ENCODE measurements around the gene USP26.
"Not testable (repeated sequence)": the region's sequence is repeated elsewhere in the genome, so short reads cannot be mapped to it uniquely, and the experiment has no call there.

The USP26 gene

DNA sequence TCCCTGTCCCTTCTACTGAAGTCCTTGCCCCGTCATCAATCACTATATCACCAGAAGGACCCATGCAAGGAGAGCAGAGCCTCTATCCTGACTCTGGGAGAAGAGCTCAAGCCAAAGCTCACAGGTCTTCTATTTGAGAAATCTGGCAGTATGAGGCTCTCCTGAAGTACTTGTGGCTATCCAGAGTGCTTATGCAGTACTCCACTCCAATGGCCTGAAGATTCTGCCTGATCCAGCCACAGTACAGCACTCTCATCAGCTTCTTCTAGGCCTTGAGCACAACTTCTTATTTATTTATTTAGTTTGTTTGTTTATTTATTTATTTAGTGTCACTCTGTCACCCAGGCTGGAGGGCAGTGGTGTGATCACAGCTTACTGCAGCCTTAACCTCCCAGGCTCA lies 13.0 kb downstream of the USP26 start:
- H3K4me3 ChIP-seq (ENCODE audit: low read depth, low read length) = no peak overlapping the region
- TF ChIP-seq, protein P1, sequence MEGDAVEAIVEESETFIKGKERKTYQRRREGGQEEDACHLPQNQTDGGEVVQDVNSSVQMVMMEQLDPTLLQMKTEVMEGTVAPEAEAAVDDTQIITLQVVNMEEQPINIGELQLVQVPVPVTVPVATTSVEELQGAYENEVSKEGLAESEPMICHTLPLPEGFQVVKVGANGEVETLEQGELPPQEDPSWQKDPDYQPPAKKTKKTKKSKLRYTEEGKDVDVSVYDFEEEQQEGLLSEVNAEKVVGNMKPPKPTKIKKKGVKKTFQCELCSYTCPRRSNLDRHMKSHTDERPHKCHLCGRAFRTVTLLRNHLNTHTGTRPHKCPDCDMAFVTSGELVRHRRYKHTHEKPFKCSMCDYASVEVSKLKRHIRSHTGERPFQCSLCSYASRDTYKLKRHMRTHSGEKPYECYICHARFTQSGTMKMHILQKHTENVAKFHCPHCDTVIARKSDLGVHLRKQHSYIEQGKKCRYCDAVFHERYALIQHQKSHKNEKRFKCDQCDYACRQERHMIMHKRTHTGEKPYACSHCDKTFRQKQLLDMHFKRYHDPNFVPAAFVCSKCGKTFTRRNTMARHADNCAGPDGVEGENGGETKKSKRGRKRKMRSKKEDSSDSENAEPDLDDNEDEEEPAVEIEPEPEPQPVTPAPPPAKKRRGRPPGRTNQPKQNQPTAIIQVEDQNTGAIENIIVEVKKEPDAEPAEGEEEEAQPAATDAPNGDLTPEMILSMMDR (IDR thresholded peaks at IDR 0.05; ENCODE audit: borderline replicate concordance, insufficient read depth, low read depth, low read length) = no peak

DNA sequence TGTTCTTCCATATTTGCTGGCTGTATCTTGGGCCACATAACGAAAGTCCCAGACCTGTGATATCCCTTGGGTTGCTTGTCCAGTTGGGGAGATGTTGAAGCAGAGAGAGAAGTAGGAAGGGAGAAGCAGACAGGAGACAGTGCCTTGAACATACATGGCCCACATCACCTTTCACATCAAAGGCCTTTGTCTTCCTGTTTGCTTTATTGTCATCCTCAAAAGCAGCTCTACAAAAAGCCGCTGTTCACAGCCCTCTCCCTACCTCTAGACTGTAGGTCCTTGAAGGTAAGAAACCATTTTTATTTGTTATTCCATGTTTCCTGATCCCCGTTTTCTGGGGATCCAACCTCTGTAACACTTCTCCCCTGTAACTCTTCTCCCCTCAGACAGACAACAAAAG lies 14.9 kb downstream of the USP26 start:
- no peak overlapping the region for H3K4me3 ChIP-seq (ENCODE audit: low read depth, low read length)
- TF ChIP-seq, protein P1 (IDR thresholded peaks at IDR 0.05; ENCODE audit: borderline replicate concordance, insufficient read depth, low read depth, low read length) = no peak

DNA sequence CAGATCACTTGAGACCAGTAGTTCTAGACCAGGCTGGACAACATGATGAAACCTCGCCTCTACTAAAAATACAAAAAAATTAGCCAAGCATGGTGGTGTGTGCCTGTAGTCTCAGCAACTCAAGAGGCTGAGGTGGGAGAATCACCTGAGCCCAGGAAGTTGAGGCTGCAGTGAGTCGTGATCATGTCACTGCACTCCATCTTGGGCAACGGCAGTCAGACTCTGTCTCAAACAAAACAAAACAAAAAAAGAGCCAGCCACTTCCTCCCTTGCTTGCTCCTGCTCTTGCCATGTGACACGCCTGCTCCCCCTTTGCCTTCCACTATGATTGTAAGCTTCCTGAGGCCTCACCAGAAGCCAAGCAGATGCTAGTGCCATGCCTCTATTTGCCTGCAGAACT lies 19.1 kb downstream of the USP26 start:
- H3K4me3 ChIP-seq (ENCODE audit: low read depth, low read length) = not testable (repeated sequence)

DNA sequence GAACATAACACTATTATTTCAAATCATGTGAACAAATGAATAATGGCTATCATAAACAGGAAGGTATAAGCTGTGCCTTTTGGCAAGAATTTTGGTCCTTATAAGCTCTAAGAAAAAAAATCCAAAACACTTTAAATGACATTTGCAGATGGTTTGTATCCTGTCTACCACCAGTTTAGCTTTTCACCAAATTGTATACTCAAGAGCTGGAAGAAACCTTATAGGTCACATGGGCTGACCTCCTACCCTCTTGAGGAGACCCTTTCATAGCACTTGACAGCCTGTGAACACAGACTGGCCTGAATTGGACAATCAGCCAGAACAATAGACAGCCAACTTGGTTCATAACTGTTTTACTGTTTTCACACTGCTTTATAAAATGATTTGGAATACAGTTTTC lies 24.3 kb downstream of the USP26 start:
- no peak overlapping the region for H3K4me3 ChIP-seq (ENCODE audit: low read depth, low read length)
- TF ChIP-seq, protein P1 (IDR thresholded peaks at IDR 0.05; ENCODE audit: borderline replicate concordance, insufficient read depth, low read depth, low read length) = no peak

DNA sequence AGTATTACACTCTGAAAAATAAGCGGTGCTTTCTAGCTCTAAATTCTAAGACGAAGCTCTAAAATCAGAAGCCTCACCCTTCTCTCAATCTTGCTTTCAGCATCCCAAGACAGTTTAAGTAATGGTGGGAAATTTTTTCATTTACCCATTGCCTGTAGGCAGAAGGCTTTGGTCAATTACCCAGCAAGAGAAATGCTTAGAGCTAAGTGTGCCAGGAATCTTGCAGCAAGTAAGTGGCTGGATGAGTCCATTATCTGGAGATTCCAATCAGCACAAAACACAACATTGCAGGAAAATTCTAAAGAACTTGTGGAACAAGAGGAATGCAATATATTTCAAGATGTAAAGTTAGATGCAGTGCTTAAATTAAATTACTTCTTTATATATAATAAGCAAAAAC lies 28.4 kb downstream of the USP26 start:
- no peak overlapping the region for H3K4me3 ChIP-seq (ENCODE audit: low read depth, low read length)
- TF ChIP-seq, protein P1 (IDR thresholded peaks at IDR 0.05; ENCODE audit: borderline replicate concordance, insufficient read depth, low read depth, low read length) = no peak

DNA sequence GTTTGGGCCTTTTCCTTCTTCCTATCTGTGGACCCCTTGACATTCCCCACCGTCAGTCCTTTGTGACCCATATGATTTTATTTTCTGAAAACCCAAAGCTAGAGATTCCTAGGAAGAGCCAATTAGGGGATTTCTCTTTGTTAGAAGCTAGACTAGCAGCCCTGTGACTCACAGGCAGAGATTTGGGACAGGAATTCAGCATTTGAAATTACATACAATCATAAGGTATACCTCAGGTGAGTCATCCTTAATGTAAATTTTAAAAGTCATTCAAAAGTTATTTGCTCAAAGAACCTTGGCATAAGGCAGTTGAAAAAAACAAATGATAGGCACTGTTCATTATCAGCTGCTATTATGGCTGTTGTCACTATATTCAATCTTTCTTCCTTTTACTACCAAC lies 40.6 kb downstream of the USP26 start:
- H3K4me3 ChIP-seq (ENCODE audit: low read depth, low read length) = no peak overlapping the region
- TF ChIP-seq, protein P1 (IDR thresholded peaks at IDR 0.05; ENCODE audit: borderline replicate concordance, insufficient read depth, low read depth, low read length) = no peak

DNA sequence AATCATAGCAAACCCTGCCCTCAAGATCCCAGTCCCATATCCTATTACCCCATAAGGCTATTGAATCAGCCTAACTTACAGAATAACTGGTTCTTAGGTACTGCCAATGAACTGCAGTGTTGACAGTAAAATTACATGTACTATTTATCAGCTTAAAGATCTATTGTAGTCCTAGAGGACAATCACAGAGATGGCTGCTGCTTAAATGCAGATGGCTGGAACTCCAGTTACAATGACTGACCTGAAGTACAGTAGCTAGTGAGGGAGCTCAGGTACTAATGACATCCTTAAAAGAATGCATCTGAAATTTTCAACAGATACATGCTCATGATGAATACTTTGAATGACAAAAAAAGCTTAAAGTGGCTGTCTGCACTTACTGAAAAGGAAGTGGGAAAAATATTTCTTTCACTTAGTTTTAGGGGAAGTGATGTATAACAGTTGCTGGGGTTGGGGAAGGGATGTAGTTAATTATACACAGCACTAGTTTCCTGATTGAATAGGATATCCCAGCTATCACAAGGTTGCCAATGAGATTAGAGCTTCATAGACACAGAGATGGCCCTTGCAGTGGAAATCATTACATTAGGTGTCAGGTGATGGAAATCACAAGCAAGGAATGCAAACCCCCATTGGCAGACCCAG lies 42.0 kb downstream of the USP26 start:
- TF ChIP-seq, protein P1 (IDR thresholded peaks at IDR 0.05; ENCODE audit: borderline replicate concordance, insufficient read depth, low read depth, low read length) = no peak
- no peak overlapping the region for H3K4me3 ChIP-seq (ENCODE audit: low read depth, low read length)
